ENCODE measurements around the gene ACIN1.

The ACIN1 gene

GRCh38 chr14:23071244-23071920 is 23.6 kb downstream of the ACIN1 start:
- peak overlapping the region; percentile 86 for H3K4me3 ChIP-seq (ENCODE audit: low read depth, low read length)
- peak; percentile 61 for DNase-seq (ENCODE audit: low read depth)
- no peak for TF ChIP-seq CTCF (IDR thresholded peaks at IDR 0.05; ENCODE audit: low read depth, low read length, missing control alignments)

GRCh38 chr14:23070262-23071129 is 24.4 kb downstream of the ACIN1 start:
- DNase-seq (ENCODE audit: low read depth) = no peak

GRCh38 chr14:23069413-23069806 is 25.5 kb downstream of the ACIN1 start:
- no peak for TF ChIP-seq CTCF (IDR thresholded peaks at IDR 0.05; ENCODE audit: low read depth, low read length, missing control alignments)
- no peak overlapping the region for H3K4me3 ChIP-seq (ENCODE audit: low read depth, low read length)
- DNase-seq (ENCODE audit: low read depth) = no peak

More at GRCh38 chr14:23070262-23071129, 24.4 kb downstream of the ACIN1 start:
- no peak for TF ChIP-seq CTCF (IDR thresholded peaks at IDR 0.05; ENCODE audit: low read depth, low read length, missing control alignments)
- H3K4me3 ChIP-seq (ENCODE audit: low read depth, low read length) = peak overlapping the region; percentile 86

- H3K4me3 ChIP-seq (ENCODE audit: low read depth, low read length) = no peak overlapping the region
- peak; percentile 98 for TF ChIP-seq CTCF (IDR thresholded peaks at IDR 0.05; ENCODE audit: low read depth, low read length, missing control alignments)
- peak; percentile 72 for DNase-seq (ENCODE audit: low read depth)
These were observed 26.0 kb downstream of the ACIN1 start for GRCh38 chr14:23068789-23069412.

GRCh38 chr14:23067847-23068788 is 26.8 kb downstream of the ACIN1 start:
- no peak overlapping the region for H3K4me3 ChIP-seq (ENCODE audit: low read depth, low read length)
- TF ChIP-seq CTCF (IDR thresholded peaks at IDR 0.05; ENCODE audit: low read depth, low read length, missing control alignments) = no peak

More at GRCh38 chr14:23067847-23068788, 26.8 kb downstream of the ACIN1 start:
- no peak for DNase-seq (ENCODE audit: low read depth)

Data from GM12864 (cell line).